IMR-90 (cell line): ENCODE data around the gene VARS2.

Source experiments
- BHLHE40 ChIP-seq: fragments of 150-350 bp; IDR thresholded peaks from 2 replicates; pipeline ENCODE4 v1.6.1; 2016; ENCODE audit warnings: mild to moderate bottlenecking, low read depth, low read length
- CTCF ChIP-seq: conservative IDR thresholded peaks from 2 replicates; pipeline ENCODE4 v1.5.1; 2012; ENCODE audit warnings: mild to moderate bottlenecking, low read depth, low read length, improper control_type of control experiment
- MAFK ChIP-seq: IDR thresholded peaks from 2 replicates; pipeline ENCODE4 v1.6.1; 2012; ENCODE audit warnings: low read depth, low read length, improper control_type of control experiment
- MAZ ChIP-seq: IDR thresholded peaks from 2 replicates; pipeline ENCODE4 v1.6.1; 2012; ENCODE audit warnings: low read depth, mild to moderate bottlenecking, low read length, improper control_type of control experiment, moderate library complexity, borderline replicate concordance
- POLR2A ChIP-seq: IDR thresholded peaks from 2 replicates; pipeline ENCODE4 v1.6.1; 2012; ENCODE audit warnings: mild to moderate bottlenecking, low read depth, low read length
- RAD21 ChIP-seq: IDR thresholded peaks from 2 replicates; pipeline ENCODE4 v1.6.1; 2012; ENCODE audit warnings: low read length, improper control_type of control experiment
- RCOR1 ChIP-seq: IDR thresholded peaks from 2 replicates; pipeline ENCODE4 v1.6.1; 2012; ENCODE audit warnings: mild to moderate bottlenecking, low read length, improper control_type of control experiment; ENCODE audit not compliant: insufficient replicate concordance
- SMC3 ChIP-seq: fragments of 150-350 bp; IDR thresholded peaks from 2 replicates; pipeline ENCODE4 v1.6.1; 2016; ENCODE audit warnings: low read depth, mild to moderate bottlenecking, antibody characterized with exemption, low read length, moderate library complexity

DNA sequence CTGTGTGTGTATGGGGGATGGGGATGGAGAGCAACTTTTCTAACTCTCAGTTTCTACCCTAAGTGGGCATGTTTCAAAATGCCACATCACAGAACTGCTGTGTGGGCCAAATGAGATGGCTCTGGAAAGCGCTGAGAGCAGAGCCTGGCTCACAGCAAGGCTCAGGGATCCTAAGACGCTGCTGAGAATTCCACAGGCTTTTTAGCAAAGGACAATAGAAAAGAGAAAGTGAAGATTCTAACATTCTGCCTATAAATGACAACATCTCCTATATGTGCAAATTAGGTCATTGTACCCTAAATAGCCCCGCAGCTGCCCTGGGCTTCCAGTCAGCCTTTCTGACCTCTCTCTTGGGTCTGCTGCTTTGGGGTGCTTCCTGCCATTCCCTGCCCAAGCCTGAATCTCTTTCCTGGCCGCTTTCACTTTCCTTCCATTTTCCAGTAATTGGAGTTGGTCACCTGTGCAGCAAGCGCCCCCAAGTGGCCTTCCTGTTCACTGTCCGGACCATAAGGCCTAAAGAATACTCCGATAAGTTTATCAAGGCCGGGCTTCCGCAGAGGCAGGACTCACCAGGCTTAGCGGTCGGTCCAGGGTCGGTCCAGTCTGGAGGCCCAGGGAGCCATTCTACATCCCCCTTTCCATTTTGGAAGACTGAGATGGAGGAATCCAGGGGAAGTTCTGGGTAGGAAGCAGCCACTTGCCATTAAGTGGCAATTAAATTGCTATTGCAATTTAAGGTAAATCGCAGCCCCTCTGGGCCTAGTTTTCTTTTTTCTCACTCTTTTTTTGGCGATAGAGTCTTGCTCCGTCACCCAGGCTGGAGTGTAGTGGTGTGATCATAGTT is 36.4 kb upstream of the VARS2 start:
- TF ChIP-seq CTCF (peak; percentile 97), POLR2A (no peak), RAD21 (peak; percentile 94), BHLHE40 (no peak; the same call in 1 of the 2 replicates), RCOR1 (peak; percentile 49), MAFK (no peak), MAZ (no peak; the same call in 1 of the 2 replicates), SMC3 (peak; percentile 96)
